ENCODE results near the gene MDM4. TPM values are rescaled to one million over a fixed set of nuclear protein-coding genes. Genes with fewer than 3 reads are reported as not detected.

Gene MDM4
- total RNA-seq, 1 experiment from 2014 or later, result 49.6 TPM

GRCh38 chr1:204578867-204579664 is 62.9 kb downstream of the MDM4 start:
- no peak overlapping the region for H4K8ac ChIP-seq (replicated peaks; ENCODE audit: insufficient read length, low read depth, low read length)
- H3K9me3 Mint-ChIP-seq, result no peaks in the 10 kb centered on the region; a peak in 1 of 5 replicates
- H3K36me3 Mint-ChIP-seq (ENCODE audit: insufficient read depth in 1 of 3, low read depth in 3 of 3), result no peaks in the 10 kb centered on the region; a peak in 1 of 7 replicates
- peaks cover 52 to 63% of the 10 kb centered on the region in 2 experiments for H3K4me1 Mint-ChIP-seq
- no peak overlapping the region for H3K9ac ChIP-seq (ENCODE audit: extremely low read depth, insufficient read length, low read length)
- TF ChIP-seq CTCF (conservative IDR thresholded peaks at IDR 0.05), result no peak
- H4K91ac ChIP-seq (ENCODE audit: insufficient read length, low read depth, low read length), result no peak overlapping the region
- H3K9me3 ChIP-seq (ENCODE audit: control insufficient read depth, low read depth, low read length), result no peaks in the 10 kb centered on the region
- no peak overlapping the region for H2BK120ac ChIP-seq (ENCODE audit: low read depth, low read length, poor library complexity, severe bottlenecking)
- H3K4me1 ChIP-seq (ENCODE audit: insufficient read depth, low read length), result peaks cover 16% of the 10 kb centered on the region; the same call in 1 of the 2 replicates
- no peaks in the 10 kb centered on the region for H3K79me1 ChIP-seq (ENCODE audit: insufficient read depth, low read depth, low read length, poor library complexity, severe bottlenecking)
- H2AFZ ChIP-seq (ENCODE audit: low read length), result no peak overlapping the region
- H3K18ac ChIP-seq (ENCODE audit: insufficient read length, low read depth, low read length), result no peak overlapping the region
- peak overlapping the region; percentile 53 for H3K4me2 ChIP-seq (ENCODE audit: insufficient read depth, insufficient read length, low read length)
- H3K56ac ChIP-seq (ENCODE audit: insufficient read length, low read depth, low read length), result no peak overlapping the region
- no peaks in the 10 kb centered on the region for H4K20me1 ChIP-seq (ENCODE audit: control insufficient read depth, insufficient read depth, insufficient read length)
- H2BK5ac ChIP-seq (ENCODE audit: insufficient read length, low read length), result no peak overlapping the region
- H3K27ac ChIP-seq (ENCODE audit: insufficient read length, low read depth, low read length), result no peak overlapping the region
- no peaks in the 10 kb centered on the region for H3K79me2 ChIP-seq (ENCODE audit: insufficient read depth, low read length)
- no peak overlapping the region for H2AK5ac ChIP-seq (ENCODE audit: insufficient read length, low read length)
- H3K4ac ChIP-seq (ENCODE audit: low read depth, low read length), result no peak overlapping the region
- no peak overlapping the region for H3K23ac ChIP-seq (ENCODE audit: insufficient read length, low read depth, low read length)
- H3K27me3 ChIP-seq (ENCODE audit: insufficient read depth, low read length), result peaks cover 2% of the 10 kb centered on the region; the same call in 1 of the 2 replicates
- no peak for DNase-seq
- H3K27me3 Mint-ChIP-seq (ENCODE audit: low read depth), result peaks cover 36% of the 10 kb centered on the region
- H2BK12ac ChIP-seq (ENCODE audit: insufficient read length, low read depth, low read length), result no peak overlapping the region
- H3K23me2 ChIP-seq (ENCODE audit: insufficient read length, low read depth, low read length, poor library complexity, severe bottlenecking), result no peaks in the 10 kb centered on the region
- H3K27ac Mint-ChIP-seq, result no peak overlapping the region; a peak in 1 of 7 replicates
- H2BK15ac ChIP-seq (ENCODE audit: low read depth, low read length), result no peak overlapping the region
- no peak overlapping the region; the same call in 1 of the 2 replicates for H3K14ac ChIP-seq (ENCODE audit: insufficient read depth, low read length)
- no peak overlapping the region for H4K5ac ChIP-seq (ENCODE audit: insufficient read length, low read depth, low read length)
- H3T11ph ChIP-seq (ENCODE audit: low read length), result no peak overlapping the region
- peak overlapping the region in 1 of 2 experiments; percentile 53; a peak in 3 of 5 replicates for H3K4me3 Mint-ChIP-seq
- WGBS (ENCODE audit: extremely low coverage, insufficient read length, low lambda C conversion rate), result no CpG with 5 or more reads among the region's 18 CpGs
- H2BK20ac ChIP-seq (ENCODE audit: low read depth, low read length, poor library complexity, severe bottlenecking), result no peak overlapping the region

Measured in H9 (cell line).